NCI-H2196 treated with DMSO at 0.1 percent for 48 hours (cell line): ENCODE measurements around the gene PTPRH.

ENCODE experiments used
- DNase-seq: peaks from one replicate; lab custom pipeline; 2025; ENCODE audit not compliant: unreplicated experiment; lab: John Stamatoyannopoulos, UW

PTPRH gene

GRCh38 chr19:55133639-55134444 is 75.5 kb downstream of the PTPRH start:
- no peak for DNase-seq

GRCh38 chr19:55132453-55133129 is 76.7 kb downstream of the PTPRH start:
- DNase-seq, result no peak

- DNase-seq, result no peak
Observed at GRCh38 chr19:55131421-55131820, 77.9 kb downstream of the PTPRH start.
